GM23338 (cell line): ENCODE measurements around the gene SPTBN4.

Source experiments
- EZH2 ChIP-seq: fragments of 200-600 bp; sonication (generic); IDR thresholded peaks from one replicate; pipeline ENCODE4 v1.8.0; 2017; ENCODE audit warnings: antibody characterized with exemption, mild to moderate bottlenecking, low read depth; ENCODE audit not compliant: unreplicated experiment
- EZH2phosphoT487 ChIP-seq: fragments of 200-600 bp; sonication (generic); IDR thresholded peaks from one replicate; pipeline ENCODE4 v1.8.1; 2018; ENCODE audit warnings: antibody characterized with exemption; ENCODE audit not compliant: unreplicated experiment
- TF ChIP-seq, protein P1 (sequence below), 2 experiments: fragments of 200-600 bp in 1 of 2; sonication (generic) in 1 of 2; conservative IDR thresholded peaks; 2 replicates each; pipeline versions ENCODE4 v1.5.1 to v1.6.1; 2016 to 2017; ENCODE audit warnings: antibody characterized with exemption in 2 of 2, low read depth in 2 of 2, mild to moderate bottlenecking in 2 of 2, moderate library complexity in 1 of 2
- TF ChIP-seq, protein P2 (sequence below): IDR thresholded peaks from one replicate; pipeline ENCODE4 v1.6.1; 2018; ENCODE audit warnings: antibody characterized with exemption; ENCODE audit not compliant: unreplicated experiment
- TF ChIP-seq, protein P3 (sequence below): IDR thresholded peaks from 2 replicates; pipeline ENCODE4 v1.6.1; 2016; ENCODE audit warnings: antibody characterized with exemption

DNA sequence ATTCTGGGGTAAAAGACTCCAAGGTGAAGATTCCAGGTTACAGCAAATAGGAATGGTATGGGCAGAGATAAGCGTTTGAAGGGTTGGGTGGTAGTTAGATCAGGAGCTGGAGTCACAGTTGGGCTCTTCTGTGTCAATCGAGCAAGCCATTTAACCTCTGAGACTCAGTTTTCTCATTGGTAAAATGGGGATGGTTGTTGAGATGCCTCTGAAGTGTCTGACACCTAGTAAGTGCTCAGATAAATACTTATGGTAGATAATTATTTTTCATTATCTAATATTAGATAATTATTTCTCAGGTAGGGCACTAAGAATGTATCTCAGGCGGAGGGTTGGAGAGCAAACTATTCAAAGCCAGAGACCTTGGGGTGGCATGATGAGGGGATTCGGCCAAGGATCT lies 142.2 kb downstream of the SPTBN4 start:
- TF ChIP-seq, protein P1, sequence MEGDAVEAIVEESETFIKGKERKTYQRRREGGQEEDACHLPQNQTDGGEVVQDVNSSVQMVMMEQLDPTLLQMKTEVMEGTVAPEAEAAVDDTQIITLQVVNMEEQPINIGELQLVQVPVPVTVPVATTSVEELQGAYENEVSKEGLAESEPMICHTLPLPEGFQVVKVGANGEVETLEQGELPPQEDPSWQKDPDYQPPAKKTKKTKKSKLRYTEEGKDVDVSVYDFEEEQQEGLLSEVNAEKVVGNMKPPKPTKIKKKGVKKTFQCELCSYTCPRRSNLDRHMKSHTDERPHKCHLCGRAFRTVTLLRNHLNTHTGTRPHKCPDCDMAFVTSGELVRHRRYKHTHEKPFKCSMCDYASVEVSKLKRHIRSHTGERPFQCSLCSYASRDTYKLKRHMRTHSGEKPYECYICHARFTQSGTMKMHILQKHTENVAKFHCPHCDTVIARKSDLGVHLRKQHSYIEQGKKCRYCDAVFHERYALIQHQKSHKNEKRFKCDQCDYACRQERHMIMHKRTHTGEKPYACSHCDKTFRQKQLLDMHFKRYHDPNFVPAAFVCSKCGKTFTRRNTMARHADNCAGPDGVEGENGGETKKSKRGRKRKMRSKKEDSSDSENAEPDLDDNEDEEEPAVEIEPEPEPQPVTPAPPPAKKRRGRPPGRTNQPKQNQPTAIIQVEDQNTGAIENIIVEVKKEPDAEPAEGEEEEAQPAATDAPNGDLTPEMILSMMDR (conservative IDR thresholded peaks at IDR 0.05; ENCODE audit: low read depth in 2 of 2): no peak
- TF ChIP-seq EZH2: no peak
- TF ChIP-seq, protein P2, sequence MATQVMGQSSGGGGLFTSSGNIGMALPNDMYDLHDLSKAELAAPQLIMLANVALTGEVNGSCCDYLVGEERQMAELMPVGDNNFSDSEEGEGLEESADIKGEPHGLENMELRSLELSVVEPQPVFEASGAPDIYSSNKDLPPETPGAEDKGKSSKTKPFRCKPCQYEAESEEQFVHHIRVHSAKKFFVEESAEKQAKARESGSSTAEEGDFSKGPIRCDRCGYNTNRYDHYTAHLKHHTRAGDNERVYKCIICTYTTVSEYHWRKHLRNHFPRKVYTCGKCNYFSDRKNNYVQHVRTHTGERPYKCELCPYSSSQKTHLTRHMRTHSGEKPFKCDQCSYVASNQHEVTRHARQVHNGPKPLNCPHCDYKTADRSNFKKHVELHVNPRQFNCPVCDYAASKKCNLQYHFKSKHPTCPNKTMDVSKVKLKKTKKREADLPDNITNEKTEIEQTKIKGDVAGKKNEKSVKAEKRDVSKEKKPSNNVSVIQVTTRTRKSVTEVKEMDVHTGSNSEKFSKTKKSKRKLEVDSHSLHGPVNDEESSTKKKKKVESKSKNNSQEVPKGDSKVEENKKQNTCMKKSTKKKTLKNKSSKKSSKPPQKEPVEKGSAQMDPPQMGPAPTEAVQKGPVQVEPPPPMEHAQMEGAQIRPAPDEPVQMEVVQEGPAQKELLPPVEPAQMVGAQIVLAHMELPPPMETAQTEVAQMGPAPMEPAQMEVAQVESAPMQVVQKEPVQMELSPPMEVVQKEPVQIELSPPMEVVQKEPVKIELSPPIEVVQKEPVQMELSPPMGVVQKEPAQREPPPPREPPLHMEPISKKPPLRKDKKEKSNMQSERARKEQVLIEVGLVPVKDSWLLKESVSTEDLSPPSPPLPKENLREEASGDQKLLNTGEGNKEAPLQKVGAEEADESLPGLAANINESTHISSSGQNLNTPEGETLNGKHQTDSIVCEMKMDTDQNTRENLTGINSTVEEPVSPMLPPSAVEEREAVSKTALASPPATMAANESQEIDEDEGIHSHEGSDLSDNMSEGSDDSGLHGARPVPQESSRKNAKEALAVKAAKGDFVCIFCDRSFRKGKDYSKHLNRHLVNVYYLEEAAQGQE: no peak
- TF ChIP-seq EZH2phosphoT487: no peak
- TF ChIP-seq, protein P3, sequence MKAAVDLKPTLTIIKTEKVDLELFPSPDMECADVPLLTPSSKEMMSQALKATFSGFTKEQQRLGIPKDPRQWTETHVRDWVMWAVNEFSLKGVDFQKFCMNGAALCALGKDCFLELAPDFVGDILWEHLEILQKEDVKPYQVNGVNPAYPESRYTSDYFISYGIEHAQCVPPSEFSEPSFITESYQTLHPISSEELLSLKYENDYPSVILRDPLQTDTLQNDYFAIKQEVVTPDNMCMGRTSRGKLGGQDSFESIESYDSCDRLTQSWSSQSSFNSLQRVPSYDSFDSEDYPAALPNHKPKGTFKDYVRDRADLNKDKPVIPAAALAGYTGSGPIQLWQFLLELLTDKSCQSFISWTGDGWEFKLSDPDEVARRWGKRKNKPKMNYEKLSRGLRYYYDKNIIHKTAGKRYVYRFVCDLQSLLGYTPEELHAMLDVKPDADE: no peak
